GM12875 (cell line): Measurements from ENCODE around the gene C10orf71.

Source experiments
- H3K4me3 ChIP-seq: one replicate; pipeline ENCODE4 v1.5.1; 2011; ENCODE audit warnings: low read depth, low read length, control low read depth
- TF ChIP-seq, protein P1 (sequence below): IDR thresholded peaks from 2 replicates; pipeline ENCODE4 v1.5.1; 2011; ENCODE audit warnings: low read depth, mild to moderate bottlenecking, control low read depth, inconsistent platforms, low read length, moderate library complexity, borderline replicate concordance; ENCODE audit not compliant: insufficient read depth

The C10orf71 gene

DNA sequence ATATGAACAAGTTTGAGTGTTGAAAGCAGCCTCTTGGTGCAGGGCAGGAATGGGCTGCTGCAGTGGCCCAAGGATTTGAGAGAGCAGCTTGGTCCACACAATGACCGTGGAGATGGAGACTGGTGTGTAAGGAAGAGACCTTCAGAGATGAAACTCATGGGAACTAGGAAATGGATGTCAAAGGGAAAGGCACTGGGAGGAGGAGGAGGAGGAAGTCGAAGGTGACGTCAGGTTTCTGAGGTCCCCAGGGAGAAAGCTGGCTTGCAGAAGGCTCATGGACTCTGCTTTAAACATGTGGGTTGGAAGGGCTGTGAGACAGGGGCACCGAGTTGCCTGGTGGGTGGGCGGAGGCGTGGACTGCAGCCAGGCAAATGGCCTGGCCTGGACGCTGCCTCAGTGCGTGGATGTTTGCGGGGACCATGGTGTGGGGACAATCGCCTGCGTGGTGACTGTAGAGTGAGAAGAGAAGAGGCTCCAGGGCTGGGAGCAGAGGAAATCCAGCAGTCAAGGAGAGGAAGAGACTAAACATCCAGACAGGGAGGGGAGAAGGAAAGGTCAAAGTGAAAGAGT is 14.6 kb downstream of the C10orf71 start:
- TF ChIP-seq, protein P1, sequence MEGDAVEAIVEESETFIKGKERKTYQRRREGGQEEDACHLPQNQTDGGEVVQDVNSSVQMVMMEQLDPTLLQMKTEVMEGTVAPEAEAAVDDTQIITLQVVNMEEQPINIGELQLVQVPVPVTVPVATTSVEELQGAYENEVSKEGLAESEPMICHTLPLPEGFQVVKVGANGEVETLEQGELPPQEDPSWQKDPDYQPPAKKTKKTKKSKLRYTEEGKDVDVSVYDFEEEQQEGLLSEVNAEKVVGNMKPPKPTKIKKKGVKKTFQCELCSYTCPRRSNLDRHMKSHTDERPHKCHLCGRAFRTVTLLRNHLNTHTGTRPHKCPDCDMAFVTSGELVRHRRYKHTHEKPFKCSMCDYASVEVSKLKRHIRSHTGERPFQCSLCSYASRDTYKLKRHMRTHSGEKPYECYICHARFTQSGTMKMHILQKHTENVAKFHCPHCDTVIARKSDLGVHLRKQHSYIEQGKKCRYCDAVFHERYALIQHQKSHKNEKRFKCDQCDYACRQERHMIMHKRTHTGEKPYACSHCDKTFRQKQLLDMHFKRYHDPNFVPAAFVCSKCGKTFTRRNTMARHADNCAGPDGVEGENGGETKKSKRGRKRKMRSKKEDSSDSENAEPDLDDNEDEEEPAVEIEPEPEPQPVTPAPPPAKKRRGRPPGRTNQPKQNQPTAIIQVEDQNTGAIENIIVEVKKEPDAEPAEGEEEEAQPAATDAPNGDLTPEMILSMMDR: no peak
- H3K4me3 ChIP-seq: no peak overlapping the region

DNA sequence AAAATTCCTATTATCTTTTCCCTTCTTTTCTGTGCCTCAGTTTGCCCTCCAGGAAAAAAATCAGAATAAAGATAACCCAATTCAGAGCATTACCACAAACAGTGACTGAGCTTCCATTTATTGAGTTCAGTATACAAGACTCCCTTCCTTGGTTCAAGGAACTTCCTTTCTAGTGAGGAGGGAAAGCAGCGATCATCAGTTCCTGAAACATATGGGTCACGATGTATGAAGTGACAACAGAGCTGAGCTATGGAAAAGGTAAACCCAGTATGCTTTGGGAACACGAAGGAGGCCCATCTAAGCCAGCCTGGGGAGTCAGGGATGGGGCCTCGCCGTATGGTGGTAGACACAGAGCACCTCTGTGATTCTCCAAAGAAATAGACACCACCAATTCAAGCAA is 15.8 kb downstream of the C10orf71 start:
- TF ChIP-seq, protein P1: no peak

DNA sequence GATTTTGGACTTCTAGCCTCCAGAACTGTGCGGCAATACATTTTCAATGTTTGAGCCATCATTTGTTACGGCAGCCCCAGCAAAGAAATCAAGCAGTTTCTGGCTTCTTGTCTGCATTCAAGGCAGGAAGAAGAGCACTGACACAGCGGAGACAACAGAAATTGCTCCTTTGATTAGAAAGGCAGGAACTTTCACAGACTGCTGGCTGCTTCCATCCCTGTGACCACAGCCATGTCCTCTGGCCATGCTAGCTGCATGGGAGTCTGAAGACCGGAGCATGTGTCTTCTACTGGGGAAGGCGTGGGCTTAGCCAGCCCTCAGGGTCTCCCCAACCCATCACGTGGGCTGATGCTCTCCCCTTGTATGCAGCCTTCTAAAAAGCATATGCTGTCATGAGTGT is 19.1 kb downstream of the C10orf71 start:
- TF ChIP-seq, protein P1: no peak

More for the DNA sequence above, 15.8 kb downstream of the C10orf71 start:
- no peak overlapping the region for H3K4me3 ChIP-seq

DNA sequence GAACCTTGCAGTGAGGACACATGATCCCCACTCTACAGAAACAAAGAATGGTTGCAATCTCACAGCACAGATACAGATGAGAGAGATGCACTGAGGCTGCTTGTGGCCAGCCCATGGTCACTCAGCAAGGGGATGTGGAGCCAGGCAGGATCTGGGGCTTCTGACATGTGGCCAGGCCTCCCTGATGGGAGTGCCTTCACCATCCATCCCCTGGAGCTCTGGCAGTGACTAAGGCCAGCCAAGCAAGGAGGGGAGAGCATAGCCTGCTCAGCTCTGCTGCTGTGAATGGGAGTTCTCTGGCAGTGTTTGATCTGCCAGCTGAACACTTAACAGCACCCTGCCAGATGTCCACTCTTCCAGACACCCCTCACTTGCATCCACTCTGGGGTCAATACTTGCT is 19.8 kb downstream of the C10orf71 start:
- H3K4me3 ChIP-seq: no peak overlapping the region
- TF ChIP-seq, protein P1: no peak

More for the DNA sequence above, 19.1 kb downstream of the C10orf71 start:
- no peak overlapping the region for H3K4me3 ChIP-seq

DNA sequence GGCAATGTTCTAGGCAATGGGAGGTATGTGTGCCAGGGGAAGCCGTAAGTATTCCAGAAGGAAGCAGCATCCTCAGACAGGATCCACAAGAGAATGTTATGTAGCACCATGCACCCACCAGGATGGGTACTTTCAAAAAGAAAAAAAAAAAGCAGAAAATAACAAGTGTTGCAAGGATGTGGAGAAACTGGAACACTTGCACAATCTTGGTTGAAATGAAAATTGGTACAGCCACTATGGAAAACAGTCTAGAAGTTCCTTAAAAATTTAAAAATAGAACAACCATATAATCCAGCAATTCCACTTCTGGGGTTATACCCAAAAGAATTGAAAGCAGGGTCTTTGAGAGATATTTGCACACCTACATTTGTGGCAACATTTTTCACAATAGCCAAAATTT is 20.2 kb downstream of the C10orf71 start:
- TF ChIP-seq, protein P1: no peak
- H3K4me3 ChIP-seq: no peak overlapping the region

DNA sequence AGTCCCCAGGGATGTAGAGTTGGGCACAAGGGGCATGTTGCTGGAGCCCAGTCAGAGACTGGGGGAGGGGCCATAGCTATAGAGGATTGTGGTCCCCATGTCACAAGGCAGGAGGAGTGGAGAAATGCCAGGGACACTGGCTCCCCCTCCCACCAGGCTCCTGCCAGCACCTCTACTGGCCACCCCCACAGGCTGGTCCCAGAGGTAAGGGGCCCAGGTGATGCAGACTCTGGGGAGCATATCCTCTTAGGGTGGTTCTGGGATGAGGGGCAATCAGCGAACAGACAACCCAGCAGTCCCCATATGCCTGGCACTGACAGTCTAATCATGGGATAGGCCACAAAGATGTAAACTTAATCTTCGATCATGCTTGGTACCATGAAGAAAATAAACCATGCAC is 21.2 kb downstream of the C10orf71 start:
- no peak overlapping the region for H3K4me3 ChIP-seq
- TF ChIP-seq, protein P1: no peak

DNA sequence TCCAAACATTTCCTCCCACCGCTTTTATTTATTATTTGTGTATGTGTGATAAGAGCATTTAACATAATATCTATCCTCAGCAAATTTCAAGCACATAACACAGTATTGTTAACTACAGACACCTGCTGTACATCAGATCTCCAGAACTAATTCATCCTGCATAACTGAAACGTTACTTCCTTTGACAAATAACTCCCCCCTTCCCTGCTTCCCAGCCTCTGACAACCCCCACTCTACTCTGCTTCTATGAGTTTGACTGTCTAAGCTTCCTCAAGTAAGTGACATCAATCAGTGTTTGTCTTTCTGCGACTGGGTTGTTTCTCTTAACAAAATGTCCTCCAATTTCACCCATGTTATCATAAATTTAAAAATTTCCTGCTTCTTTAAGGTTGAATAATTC is 22.1 kb downstream of the C10orf71 start:
- TF ChIP-seq, protein P1: no peak

More for the DNA sequence above, 22.1 kb downstream of the C10orf71 start:
- no peak overlapping the region for H3K4me3 ChIP-seq
